HepG2 (cell line): ENCODE data around the gene UGT1A3. TPM values are rescaled to one million over a fixed set of nuclear protein-coding genes. Genes with fewer than 3 reads are reported as not detected.

ENCODE experiments used
- ATAC-seq: fragments of 200-7000 bp; cut with Tn5 transposase; 3 replicates; pipeline ENCODE4 v1.9.1; 2020; ENCODE audit warnings: mild to moderate bottlenecking, moderate library complexity
- BruUV-seq: library from RNA; stranded (reverse); fragments of 400-500 nt; replicated peaks from 2 replicates; lab custom pipeline; 2021; lab: Mats Ljungman, UMichigan
- CTCF ChIA-PET: fragments of 300-600 bp; formaldehyde crosslinking; extraction: SDS; loops from one replicate; lab custom pipeline; 2021; ENCODE audit warnings: low total read pairs, inconsistent platforms, low intra/inter-chr PET ratio; lab: Yijun Ruan, JAX
- POLR2A ChIA-PET: fragments of 350-600 bp; sonication (Branson Sonifier 250); formaldehyde crosslinking; loops from one replicate; lab custom pipeline; 2020; ENCODE audit warnings: antibody characterized with exemption, inconsistent platforms; lab: Yijun Ruan, JAX
- DNase-seq: peaks from one replicate; pipeline ENCODE4 v3.0.0-alpha.2; 2015; ENCODE audit warnings: low spot score
- FAIRE-seq: peaks from 3 replicates; lab custom pipeline; 2011; peaks lifted over from hg19 to GRCh38; lab: Jason Lieb, UNC
- H2AFZ ChIP-seq: one replicate; pipeline ENCODE4 v1.6.1; 2011; ENCODE audit warnings: low read length, inconsistent platforms
- H3K27ac ChIP-seq: fragments of 300-600 bp; 3 replicates; pipeline ENCODE4 v1.8.0; 2011; ENCODE audit warnings: mixed run types, mild to moderate bottlenecking, mixed read lengths, low read length, inconsistent platforms; ENCODE audit not compliant: insufficient read depth; ENCODE audit errors: extremely low read length
- H3K27me3 ChIP-seq, 2 experiments: fragments of 200-600 bp in 1 of 2; 2 replicates in 1 of 2; 3 replicates in 1 of 2; pipeline versions ENCODE4 v1.6.0 to v1.8.0; 2011; ENCODE audit warnings: low read length in 2 of 2, mild to moderate bottlenecking in 2 of 2, moderate library complexity in 2 of 2, inconsistent platforms in 1 of 2; ENCODE audit not compliant: insufficient read depth in 2 of 2, control insufficient read depth in 1 of 2
- H3K36me3 ChIP-seq, 2 experiments: fragments of 200-600 bp in 1 of 2; replicated peaks in 1 of 2; 2 replicates in 1 of 2; 3 replicates in 1 of 2; pipeline versions ENCODE4 v1.5.1 to v1.8.0; 2011; ENCODE audit warnings: low read length in 2 of 2, inconsistent platforms in 1 of 2; ENCODE audit not compliant: insufficient read depth in 2 of 2, control insufficient read depth in 1 of 2
- H3K4me1 ChIP-seq: 2 replicates; pipeline ENCODE4 v1.5.1; 2012; ENCODE audit warnings: low read length, inconsistent platforms; ENCODE audit not compliant: insufficient read depth
- H3K4me2 ChIP-seq: 2 replicates; pipeline ENCODE4 v1.6.0; 2011; ENCODE audit warnings: low read depth, low read length, inconsistent platforms
- H3K4me3 ChIP-seq, 3 experiments: fragments of 200-600 bp in 1 of 3; sonication (generic), shearing (Covaris generic) in 1 of 3; replicated peaks in 1 of 3; 2 replicates each; pipeline ENCODE4 v1.5.1; 2011 to 2016; ENCODE audit warnings: low read length in 3 of 3, inconsistent platforms in 2 of 3, low read depth in 2 of 3, mild to moderate bottlenecking in 2 of 3, control low read depth in 1 of 3, mixed read lengths in 1 of 3; ENCODE audit not compliant: insufficient read depth in 1 of 3
- H3K79me2 ChIP-seq: one replicate; pipeline ENCODE4 v1.6.1; 2011; ENCODE audit warnings: low read length, inconsistent platforms; ENCODE audit not compliant: insufficient read depth
- H3K9ac ChIP-seq: 2 replicates; pipeline ENCODE4 v1.6.0; 2011; ENCODE audit warnings: mild to moderate bottlenecking, low read depth, low read length, inconsistent platforms; ENCODE audit not compliant: insufficient read depth
- H3K9me3 ChIP-seq: 2 replicates; pipeline ENCODE4 v1.5.1; 2012; ENCODE audit warnings: mild to moderate bottlenecking, low read length
- H4K20me1 ChIP-seq: 2 replicates; pipeline ENCODE4 v1.6.0; 2011; ENCODE audit warnings: inconsistent platforms, mild to moderate bottlenecking, low read length, moderate library complexity; ENCODE audit not compliant: insufficient read depth
- GATAD2A ChIP-seq: IDR thresholded peaks from 2 replicates; pipeline ENCODE4 v1.6.1; 2016
- GZF1 ChIP-seq: sonication (generic); formaldehyde crosslinking; IDR thresholded peaks from 2 replicates; pipeline ENCODE4 v1.5.1; 2020; ENCODE audit warnings: mild to moderate bottlenecking, missing genetic modification reagents
- HNRNPL ChIP-seq: fragments of 200-400 bp; formaldehyde crosslinking; IDR thresholded peaks from 2 replicates; pipeline ENCODE4 v1.6.1; 2017; ENCODE audit warnings: mild to moderate bottlenecking, low read depth, low read length
- HOXD1 ChIP-seq: sonication (generic); formaldehyde crosslinking; IDR thresholded peaks from 2 replicates; pipeline ENCODE4 v1.5.0; 2020; ENCODE audit warnings: missing genetic modification reagents
- NFKBIZ ChIP-seq: IDR thresholded peaks from 2 replicates; pipeline ENCODE4 v1.6.1; 2018; ENCODE audit warnings: missing genetic modification reagents, missing compliant biosample characterization
- RBFOX2 ChIP-seq: fragments of 200-400 bp; formaldehyde crosslinking; IDR thresholded peaks from 2 replicates; pipeline ENCODE4 v1.6.1; 2017; ENCODE audit warnings: low read depth, mild to moderate bottlenecking, low read length
- TARDBP ChIP-seq: sonication (generic); formaldehyde crosslinking; IDR thresholded peaks from 2 replicates; pipeline ENCODE4 v1.8.0; 2022; ENCODE audit warnings: mild to moderate bottlenecking, missing genetic modification reagents
- TBX2 ChIP-seq: sonication (generic); formaldehyde crosslinking; IDR thresholded peaks from 2 replicates; pipeline ENCODE4 v1.5.0; 2020; ENCODE audit warnings: missing genetic modification reagents, mild to moderate bottlenecking, borderline replicate concordance
- THYN1 ChIP-seq: sonication (generic); formaldehyde crosslinking; IDR thresholded peaks from 2 replicates; pipeline ENCODE4 v1.8.1; 2023; ENCODE audit warnings: low read depth, mild to moderate bottlenecking, moderate library complexity, missing genetic modification reagents, borderline replicate concordance
- XBP1 ChIP-seq: sonication (generic); formaldehyde crosslinking; IDR thresholded peaks from 2 replicates; pipeline ENCODE4 v1.5.0; 2020; ENCODE audit warnings: missing genetic modification reagents
- ZNF160 ChIP-seq: sonication (generic); formaldehyde crosslinking; IDR thresholded peaks from 2 replicates; pipeline ENCODE4 v1.8.0; 2022; ENCODE audit warnings: mild to moderate bottlenecking, inconsistent platforms, missing genetic modification reagents
- ZNF232 ChIP-seq: sonication (generic); formaldehyde crosslinking; IDR thresholded peaks from 2 replicates; pipeline ENCODE4 v1.4.0; 2020; ENCODE audit warnings: missing genetic modification reagents, borderline replicate concordance
- ZNF296 ChIP-seq: sonication (generic); formaldehyde crosslinking; conservative IDR thresholded peaks from 2 replicates; pipeline ENCODE4 v1.5.0; 2020; ENCODE audit warnings: mild to moderate bottlenecking, missing genetic modification reagents
- ZNF547 ChIP-seq: sonication (generic); formaldehyde crosslinking; IDR thresholded peaks from 2 replicates; pipeline ENCODE4 v1.5.1; 2020; ENCODE audit warnings: mild to moderate bottlenecking, missing genetic modification reagents
- ZNF614 ChIP-seq: IDR thresholded peaks from 2 replicates; pipeline ENCODE4 v1.6.1; 2018; ENCODE audit warnings: missing biosample characterization, missing genetic modification reagents, inconsistent platforms, borderline replicate concordance
- ZNF792 ChIP-seq: IDR thresholded peaks from 2 replicates; pipeline ENCODE4 v1.6.1; 2016
- ZZZ3 ChIP-seq: sonication (generic); formaldehyde crosslinking; IDR thresholded peaks from 2 replicates; pipeline ENCODE4 v1.4.0; 2020; ENCODE audit warnings: missing genetic modification reagents, mild to moderate bottlenecking, borderline replicate concordance
- whole genome bisulfite sequencing: methylation state at CpG from one replicate; pipeline ENCODE4 v1.1.6; 2017; ENCODE audit warnings: low lambda C conversion rate; 5-methylcytosine and 5-hydroxymethylcytosine counted together
- in situ Hi-C: cut with HindIII; loops from 2 replicates; pipeline ENCODE4 v1.10.0; 2017; ENCODE audit warnings: low pct_unique_long_range_greater_than_20kb; ENCODE audit not compliant: extremely low pct_ligation_motif_present
- intact Hi-C: fragments of 100-400 bp; cut with micrococcal nuclease; formaldehyde crosslinking; loops from one replicate; pipeline ENCODE4 v1.10.0; 2022; ENCODE audit not compliant: unreplicated experiment
- polyA plus RNA-seq, 8 experiments: library from polyadenylated mRNA; depleted of rRNA in 3 of 8; stranded (reverse) in 7 of 8; unstranded in 1 of 8; fragments of >200 nt; fragmentation: Illumina TruSeq in 4 of 8; extraction: Trizol in 4 of 8; gene quantifications; 2 replicates each; pipeline versions ENCODE4 v1.2.1 to v1.2.3, GENCODE V29; 2011 to 2016; ENCODE audit warnings: low read depth in 4 of 8, missing spikeins in 1 of 8, mixed read lengths in 1 of 8; ENCODE audit not compliant: insufficient read depth in 1 of 8
- total RNA-seq, 5 experiments: library from RNA; depleted of rRNA; stranded (reverse); fragments of >200 nt; fragmentation: Illumina TruSeq; extraction: Trizol; gene quantifications; 2 replicates each; pipeline ENCODE4 v1.2.3, GENCODE V29; 2016; ENCODE audit warnings: low read depth in 1 of 5
- TF ChIP-seq, protein P1 (sequence below): sonication (generic); formaldehyde crosslinking; IDR thresholded peaks from 2 replicates; pipeline ENCODE4 v1.8.0; 2022; ENCODE audit warnings: mild to moderate bottlenecking, missing genetic modification reagents, moderate library complexity
- TF ChIP-seq, protein P2 (sequence below): IDR thresholded peaks from 2 replicates; pipeline ENCODE4 v1.6.1; 2018; ENCODE audit warnings: missing genetic modification reagents, mild to moderate bottlenecking, missing compliant biosample characterization
- TF ChIP-seq, protein P3 (sequence below): sonication (generic); formaldehyde crosslinking; IDR thresholded peaks from 2 replicates; pipeline ENCODE4 v1.4.0; 2020; ENCODE audit warnings: missing genetic modification reagents

UGT1A3 gene
- total and polyA plus RNA-seq, 2 of the 13 experiments (the other 11 are each of a cell fraction or from before 2014, with no cell fraction given), result not detected

DNA sequence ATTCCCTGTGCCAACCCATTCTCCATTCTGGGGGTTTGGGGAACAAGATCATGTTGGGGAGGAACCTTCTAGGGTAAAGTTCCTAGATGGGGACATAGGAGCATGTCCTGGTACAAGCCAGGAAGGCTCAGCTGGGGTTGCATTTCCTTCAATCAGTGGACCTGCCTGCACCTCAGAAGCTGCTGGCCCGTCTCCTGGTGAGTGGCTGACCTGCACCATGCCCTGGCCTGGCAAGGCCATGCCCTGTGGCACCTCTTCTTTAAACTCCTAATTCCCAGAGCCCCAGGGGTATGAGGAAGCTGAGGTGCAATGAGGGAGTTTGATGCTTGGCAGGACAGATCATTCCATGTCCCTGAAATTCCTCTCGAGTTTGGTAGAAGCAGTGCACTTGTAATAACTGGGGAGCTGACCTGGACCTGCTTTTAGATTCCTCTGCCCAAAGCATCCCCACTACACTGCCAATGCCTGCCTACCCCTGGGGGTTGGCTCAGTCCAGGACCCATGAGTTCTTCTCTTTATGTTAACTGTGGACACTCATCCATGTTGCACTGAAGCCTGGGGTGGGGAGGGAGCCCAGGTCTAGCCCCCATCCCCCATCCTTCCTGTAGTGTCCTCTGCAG lies 74.6 kb downstream of the UGT1A3 start (continued):
- TF ChIP-seq, protein P1, sequence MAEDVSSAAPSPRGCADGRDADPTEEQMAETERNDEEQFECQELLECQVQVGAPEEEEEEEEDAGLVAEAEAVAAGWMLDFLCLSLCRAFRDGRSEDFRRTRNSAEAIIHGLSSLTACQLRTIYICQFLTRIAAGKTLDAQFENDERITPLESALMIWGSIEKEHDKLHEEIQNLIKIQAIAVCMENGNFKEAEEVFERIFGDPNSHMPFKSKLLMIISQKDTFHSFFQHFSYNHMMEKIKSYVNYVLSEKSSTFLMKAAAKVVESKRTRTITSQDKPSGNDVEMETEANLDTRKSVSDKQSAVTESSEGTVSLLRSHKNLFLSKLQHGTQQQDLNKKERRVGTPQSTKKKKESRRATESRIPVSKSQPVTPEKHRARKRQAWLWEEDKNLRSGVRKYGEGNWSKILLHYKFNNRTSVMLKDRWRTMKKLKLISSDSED (CRISPR knock-in tag), result no peak
- TF ChIP-seq RBFOX2 (no peak), GATAD2A (CRISPR knock-in tag) (no peak), TBX2 (CRISPR knock-in tag) (no peak), XBP1 (no peak), HNRNPL (no peak)

DNA sequence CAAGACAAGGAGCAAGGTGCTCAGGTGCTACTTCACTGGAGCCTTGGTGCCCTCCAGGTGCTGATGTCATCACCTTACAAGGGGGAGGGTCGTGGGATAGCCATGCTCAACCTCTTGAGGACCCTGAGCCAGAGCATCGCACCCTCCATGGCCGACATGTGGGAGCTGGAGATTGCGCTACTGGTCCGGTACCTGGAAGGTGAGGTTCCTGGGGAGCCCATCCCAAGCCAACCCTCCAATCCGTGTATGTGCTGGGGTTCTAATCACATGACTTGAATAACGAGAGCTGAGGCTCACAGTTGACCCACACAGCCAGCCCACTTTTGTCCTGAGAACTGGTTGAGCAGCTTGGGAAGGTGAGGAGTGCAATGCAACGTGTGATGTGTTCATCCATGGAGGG lies 75.2 kb downstream of the UGT1A3 start:
- no peak overlapping the region for H3K4me2 ChIP-seq
- intact Hi-C loops, result no loop called here
- TF ChIP-seq ZZZ3 (CRISPR knock-in tag), result no peak
- TF ChIP-seq GATAD2A (CRISPR knock-in tag), result no peak
- TF ChIP-seq, protein P2, sequence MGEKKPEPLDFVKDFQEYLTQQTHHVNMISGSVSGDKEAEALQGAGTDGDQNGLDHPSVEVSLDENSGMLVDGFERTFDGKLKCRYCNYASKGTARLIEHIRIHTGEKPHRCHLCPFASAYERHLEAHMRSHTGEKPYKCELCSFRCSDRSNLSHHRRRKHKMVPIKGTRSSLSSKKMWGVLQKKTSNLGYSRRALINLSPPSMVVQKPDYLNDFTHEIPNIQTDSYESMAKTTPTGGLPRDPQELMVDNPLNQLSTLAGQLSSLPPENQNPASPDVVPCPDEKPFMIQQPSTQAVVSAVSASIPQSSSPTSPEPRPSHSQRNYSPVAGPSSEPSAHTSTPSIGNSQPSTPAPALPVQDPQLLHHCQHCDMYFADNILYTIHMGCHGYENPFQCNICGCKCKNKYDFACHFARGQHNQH (CRISPR knock-in tag), result no peak
- TF ChIP-seq GZF1, result no peak
- no peak for TF ChIP-seq HOXD1 (CRISPR knock-in tag)
- TF ChIP-seq ZNF547 (CRISPR knock-in tag), result no peak
- no peak for TF ChIP-seq ZNF160 (CRISPR knock-in tag)
- no peak for TF ChIP-seq ZNF232 (CRISPR knock-in tag)
- TF ChIP-seq TARDBP, result no peak
- TF ChIP-seq ZNF614, result no peak
- TF ChIP-seq THYN1, result no peak
- TF ChIP-seq NFKBIZ (CRISPR knock-in tag), result no peak
- TF ChIP-seq, protein P3, sequence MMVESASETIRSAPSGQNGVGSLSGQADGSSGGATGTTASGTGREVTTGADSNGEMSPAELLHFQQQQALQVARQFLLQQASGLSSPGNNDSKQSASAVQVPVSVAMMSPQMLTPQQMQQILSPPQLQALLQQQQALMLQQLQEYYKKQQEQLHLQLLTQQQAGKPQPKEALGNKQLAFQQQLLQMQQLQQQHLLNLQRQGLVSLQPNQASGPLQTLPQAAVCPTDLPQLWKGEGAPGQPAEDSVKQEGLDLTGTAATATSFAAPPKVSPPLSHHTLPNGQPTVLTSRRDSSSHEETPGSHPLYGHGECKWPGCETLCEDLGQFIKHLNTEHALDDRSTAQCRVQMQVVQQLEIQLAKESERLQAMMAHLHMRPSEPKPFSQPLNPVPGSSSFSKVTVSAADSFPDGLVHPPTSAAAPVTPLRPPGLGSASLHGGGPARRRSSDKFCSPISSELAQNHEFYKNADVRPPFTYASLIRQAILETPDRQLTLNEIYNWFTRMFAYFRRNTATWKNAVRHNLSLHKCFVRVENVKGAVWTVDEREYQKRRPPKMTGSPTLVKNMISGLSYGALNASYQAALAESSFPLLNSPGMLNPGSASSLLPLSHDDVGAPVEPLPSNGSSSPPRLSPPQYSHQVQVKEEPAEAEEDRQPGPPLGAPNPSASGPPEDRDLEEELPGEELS (CRISPR knock-in tag), result no peak
- TF ChIP-seq ZNF792 (CRISPR knock-in tag), result no peak
- TF ChIP-seq ZNF296 (CRISPR knock-in tag), result no peak
- ChIA-PET POLR2A (no interaction called here), CTCF (no interaction called here)
- H3K27me3 ChIP-seq, result peaks cover 0 to 52% of the 10 kb centered on the region in 2 experiments; a peak in 3 of 5 replicates
- in situ Hi-C loops, result no loop called here
- no peak overlapping the region for H3K9ac ChIP-seq
- no peaks in the 10 kb centered on the region for H4K20me1 ChIP-seq
- no peak for DNase-seq
- no peak for ATAC-seq
- no peak overlapping the region for H3K27ac ChIP-seq
- WGBS, result 41% methylated on average over 8 of the region's 8 CpGs
- BruUV-seq, result no TSS peak
- no peaks in the 10 kb centered on the region for H3K36me3 ChIP-seq
- no peak overlapping the region for H2AFZ ChIP-seq
- no peaks in the 10 kb centered on the region for H3K79me2 ChIP-seq
- H3K4me3 ChIP-seq, result no peak overlapping the region
- FAIRE-seq, result no peak
- H3K4me1 ChIP-seq, result no peaks in the 10 kb centered on the region
- H3K9me3 ChIP-seq, result no peaks in the 10 kb centered on the region
